ENCODE results near the gene KIF13A.
"Not testable (repeated sequence)": the region's sequence is repeated elsewhere in the genome, so short reads cannot be mapped to it uniquely, and the experiment has no call there.

Gene KIF13A

GRCh38 chr6:17846762-17847161 lies 140.7 kb downstream of the KIF13A start:
- DNase-seq (ENCODE audit: low spot score) = no peak

GRCh38 chr6:17845598-17845997 lies 141.8 kb downstream of the KIF13A start:
- DNase-seq (ENCODE audit: low spot score) = peak; percentile 56

GRCh38 chr6:17844967-17845366 lies 142.5 kb downstream of the KIF13A start:
- not testable (repeated sequence) for DNase-seq (ENCODE audit: low spot score)

GRCh38 chr6:17842934-17843821 lies 144.3 kb downstream of the KIF13A start:
- DNase-seq (ENCODE audit: low spot score) = no peak

- no peak for DNase-seq (ENCODE audit: low spot score)
These were observed 145.2 kb downstream of the KIF13A start for GRCh38 chr6:17842014-17842776.

GRCh38 chr6:17839513-17840223 lies 147.8 kb downstream of the KIF13A start:
- no peak for DNase-seq (ENCODE audit: low spot score)

- DNase-seq (ENCODE audit: low spot score) = no peak
These were observed 151.1 kb downstream of the KIF13A start for GRCh38 chr6:17836293-17836692.

GRCh38 chr6:17835784-17836183 lies 151.7 kb downstream of the KIF13A start:
- DNase-seq (ENCODE audit: low spot score) = no peak

- no peak for DNase-seq (ENCODE audit: low spot score)
These were observed 156.3 kb downstream of the KIF13A start for GRCh38 chr6:17831135-17831534.

- DNase-seq (ENCODE audit: low spot score) = no peak
These were observed 157.5 kb downstream of the KIF13A start for GRCh38 chr6:17829905-17830304.

GRCh38 chr6:17828149-17828548 lies 159.3 kb downstream of the KIF13A start:
- DNase-seq (ENCODE audit: low spot score) = no peak

GRCh38 chr6:17826301-17826700 lies 161.1 kb downstream of the KIF13A start:
- DNase-seq (ENCODE audit: low spot score) = no peak

- DNase-seq (ENCODE audit: low spot score) = no peak
These were observed 167.4 kb downstream of the KIF13A start for GRCh38 chr6:17820055-17820454.

- DNase-seq (ENCODE audit: low spot score) = no peak
These were observed 169.7 kb downstream of the KIF13A start for GRCh38 chr6:17817763-17818162.

GRCh38 chr6:17816921-17817611 lies 170.4 kb downstream of the KIF13A start:
- DNase-seq (ENCODE audit: low spot score) = no peak

GRCh38 chr6:17813542-17813941 lies 173.9 kb downstream of the KIF13A start:
- no peak for DNase-seq (ENCODE audit: low spot score)

- DNase-seq (ENCODE audit: low spot score) = no peak
These were observed 175.1 kb downstream of the KIF13A start for GRCh38 chr6:17812311-17812710.

- DNase-seq (ENCODE audit: low spot score) = no peak
These were observed 178.8 kb downstream of the KIF13A start for GRCh38 chr6:17808609-17809008.

GRCh38 chr6:17807431-17807830 lies 180.0 kb downstream of the KIF13A start:
- DNase-seq (ENCODE audit: low spot score) = not testable (repeated sequence)

GRCh38 chr6:17803409-17803808 lies 184.0 kb downstream of the KIF13A start:
- no peak for DNase-seq (ENCODE audit: low spot score)

- DNase-seq (ENCODE audit: low spot score) = no peak
These were observed 188.8 kb downstream of the KIF13A start for GRCh38 chr6:17798477-17799154.

All from cerebellar cortex (tissue), 1 donor.